ENCODE data around the gene MLH1. TPM values are rescaled to one million over a fixed set of nuclear protein-coding genes. Genes with fewer than 3 reads are reported as not detected.

The MLH1 gene
- total and polyA plus RNA-seq, 12 donors, result 17.2 to 111 (median 33.3) TPM

- Histone ChIP-seq H3K27me3 (no peaks in the 10 kb centered on the region), H3K36me3 (replicated peaks in 1 of 2) (peaks cover 0 to 26% of the 10 kb centered on the region in 2 donors), H3K4me3 (peak overlapping the region in 1 of 4 donors; percentile 9), H3K4me1 (replicated peaks in 1 of 2) (peaks cover 27 to 52% of the 10 kb centered on the region in 2 donors), H3K9me3 (replicated peaks in 1 of 3) (no peaks in the 10 kb centered on the region), H3K27ac (no peak overlapping the region)
- TF ChIP-seq POLR2A (IDR thresholded peaks at IDR 0.05) (no peak), CTCF (IDR thresholded peaks at IDR 0.05) (no peak)
- intact Hi-C loops (cut with DNase I), result no loop called here
- DNase-seq, result no peak
These were observed 3.8 kb upstream of the MLH1 start for GRCh38 chr3:36989568-36989967.

GRCh38 chr3:36991147-36991546 is 2.2 kb upstream of the MLH1 start:
- H3K4me1 ChIP-seq (replicated peaks in 1 of 2), result peaks cover 28 to 54% of the 10 kb centered on the region in 2 donors
- TF ChIP-seq CTCF (IDR thresholded peaks at IDR 0.05) (no peak), POLR2A (IDR thresholded peaks at IDR 0.05) (no peak)
- intact Hi-C loops (cut with DNase I), result no loop called here

GRCh38 chr3:36991923-36992805 is 1.2 kb upstream of the MLH1 start:
- peak overlapping the region; percentile 50 to 99 (median 95) for H3K27ac ChIP-seq
- H3K27me3 ChIP-seq, result no peaks in the 10 kb centered on the region
- H3K36me3 ChIP-seq (replicated peaks in 1 of 2), result peaks cover 0 to 16% of the 10 kb centered on the region in 2 donors
- DNase-seq, result peak in 5 of 7 donors; percentile 24 to 72 (median 27)
- H3K9me3 ChIP-seq (replicated peaks in 1 of 3), result no peaks in the 10 kb centered on the region
- H3K4me1 ChIP-seq (replicated peaks in 1 of 2), result peaks cover 28 to 54% of the 10 kb centered on the region in 2 donors
- H3K4me3 ChIP-seq, result peak overlapping the region in 3 of 4 donors; percentile 0 to 67 (median 64)
- intact Hi-C loops (cut with DNase I), result no loop called here
- TF ChIP-seq POLR2A (IDR thresholded peaks at IDR 0.05) (no peak), CTCF (IDR thresholded peaks at IDR 0.05) (no peak)
- 27 to 30% (median 29%) methylated on average over 20 to 24 of the region's 24 CpGs for WGBS, 4 donors

More at GRCh38 chr3:36991147-36991546, 2.2 kb upstream of the MLH1 start:
- peaks cover 0 to 16% of the 10 kb centered on the region in 2 donors for H3K36me3 ChIP-seq (replicated peaks in 1 of 2)
- peak overlapping the region in 2 of 4 donors; percentile 2 to 67 for H3K4me3 ChIP-seq
- no peaks in the 10 kb centered on the region for H3K27me3 ChIP-seq
- no peaks in the 10 kb centered on the region for H3K9me3 ChIP-seq (replicated peaks in 1 of 3)
- no peak for DNase-seq
- WGBS, 4 donors, result 85 to 98% (median 86%) methylated on average over 3 of the region's 3 CpGs
- no peak overlapping the region for H3K27ac ChIP-seq

- peaks cover 0 to 23% of the 10 kb centered on the region in 2 donors for H3K36me3 ChIP-seq (replicated peaks in 1 of 2)
- 0 to 1% (median 1%) methylated on average over 18 to 48 of the region's 48 CpGs for WGBS, 4 donors
- TF ChIP-seq CTCF (IDR thresholded peaks at IDR 0.05) (peak in 5 of 6 experiments; percentile 19 to 48 (median 31)), POLR2A (IDR thresholded peaks at IDR 0.05) (peak; percentile 92 to 98)
- peak within 1 kb of the TSS in 3 of 4 donors; percentile 12 to 74 (median 64) for H3K4me3 ChIP-seq
- intact Hi-C loops (cut with DNase I), result no loop called here
- peak in 2 of 7 donors; percentile 99 to 100 for DNase-seq
- no peaks in the 10 kb centered on the region for H3K27me3 ChIP-seq
- H3K4me1 ChIP-seq (replicated peaks in 1 of 2), result peaks cover 28 to 51% of the 10 kb centered on the region in 2 donors
- H3K27ac ChIP-seq, result peak within 1 kb of the TSS; percentile 81 to 100 (median 99)
- H3K9me3 ChIP-seq (replicated peaks in 1 of 3), result no peaks in the 10 kb centered on the region
These were observed 452 bp upstream of the MLH1 start, which contains the start of gene EPM2AIP1 for GRCh38 chr3:36992806-36993325. Gene EPM2AIP1, minus strand, starts transcription at chr3:36993131. Its CDS starts 54 bp downstream, at chr3:36993077.
